HEK293 (cell line): Measurements from ENCODE around the gene STK32C.

ENCODE experiments used
- CTCF ChIA-PET: fragments of 350-600 bp; formaldehyde crosslinking; extraction: SDS; loops from one replicate; lab custom pipeline; 2021; ENCODE audit warnings: antibody characterized with exemption; lab: Yijun Ruan, JAX
- POLR2A ChIA-PET: fragments of 300-600 bp; formaldehyde crosslinking; extraction: SDS; loops from one replicate; lab custom pipeline; 2020; ENCODE audit warnings: antibody characterized with exemption, inconsistent platforms; lab: Yijun Ruan, JAX
- H3K27ac ChIP-seq: fragments of 200-500 bp; sonication (Bioruptor generic); 2 replicates; pipeline ENCODE4 v1.5.1; 2014; ENCODE audit warnings: low read depth, low read length, control low read depth, inconsistent platforms; ENCODE audit errors: extremely low read depth
- H3K36me3 ChIP-seq, 2 experiments: fragments of 200-500 bp in 1 of 2; sonication (Bioruptor generic) in 1 of 2; 1 replicate in 1 of 2; 2 replicates in 1 of 2; pipeline ENCODE4 v1.5.1; 2014 to 2017; ENCODE audit warnings: inconsistent platforms in 2 of 2, low read length in 2 of 2; ENCODE audit not compliant: control insufficient read depth in 2 of 2, insufficient read depth in 1 of 2
- H3K4me1 ChIP-seq: fragments of 200-500 bp; sonication (Bioruptor generic); 2 replicates; pipeline ENCODE4 v1.5.1; 2014; ENCODE audit warnings: mild to moderate bottlenecking, low read length, inconsistent platforms; ENCODE audit not compliant: control insufficient read depth, insufficient read depth
- H3K4me3 ChIP-seq: 2 replicates; pipeline ENCODE4 v1.5.1; 2011; ENCODE audit warnings: low read depth, mild to moderate bottlenecking, control low read depth, low read length, moderate library complexity
- H3K9me3 ChIP-seq: fragments of 200-500 bp; sonication (Bioruptor generic); 2 replicates; pipeline ENCODE4 v1.5.1; 2014; ENCODE audit warnings: low read depth, low read length, inconsistent platforms; ENCODE audit not compliant: control insufficient read depth, insufficient read depth
- SALL2 ChIP-seq: fragments of 450-650 bp; formaldehyde crosslinking; IDR thresholded peaks from 2 replicates; pipeline ENCODE4 v1.5.0; 2017; ENCODE audit warnings: missing biosample characterization, mild to moderate bottlenecking, missing genetic modification characterization, borderline replicate concordance
- ZBTB48 ChIP-seq: fragments of 450-650 bp; formaldehyde crosslinking; IDR thresholded peaks from 2 replicates; pipeline ENCODE4 v1.5.1; 2016; ENCODE audit warnings: missing biosample characterization, missing genetic modification characterization
- ZFP41 ChIP-seq: fragments of 450-650 bp; formaldehyde crosslinking; IDR thresholded peaks from 2 replicates; pipeline ENCODE4 v1.5.1; 2016; ENCODE audit warnings: missing biosample characterization, missing genetic modification characterization, borderline replicate concordance
- ZNF549 ChIP-seq: fragments of 450-650 bp; IDR thresholded peaks from 2 replicates; pipeline ENCODE4 v1.5.1; 2018; ENCODE audit warnings: missing biosample characterization, missing genetic modification characterization, mild to moderate bottlenecking, inconsistent platforms, moderate library complexity
- ZNF558 ChIP-seq: fragments of 450-650 bp; formaldehyde crosslinking; IDR thresholded peaks from 2 replicates; pipeline ENCODE4 v1.5.1; 2016; ENCODE audit warnings: missing biosample characterization, missing genetic modification characterization
- ZNF658 ChIP-seq: fragments of 450-650 bp; formaldehyde crosslinking; IDR thresholded peaks from 2 replicates; pipeline ENCODE4; 2016; ENCODE audit warnings: missing biosample characterization, missing genetic modification characterization
- ZNF670 ChIP-seq: fragments of 450-650 bp; formaldehyde crosslinking; IDR thresholded peaks from 2 replicates; pipeline ENCODE4 v1.5.1; 2016; ENCODE audit warnings: missing biosample characterization, missing genetic modification characterization, low read depth
- ZNF777 ChIP-seq: fragments of 450-650 bp; formaldehyde crosslinking; IDR thresholded peaks from 2 replicates; pipeline ENCODE4 v1.5.1; 2017; ENCODE audit warnings: missing biosample characterization, missing genetic modification characterization, borderline replicate concordance
- ZNF792 ChIP-seq: fragments of 450-650 bp; formaldehyde crosslinking; IDR thresholded peaks from 2 replicates; pipeline ENCODE4 v1.5.1; 2016; ENCODE audit warnings: missing biosample characterization, missing genetic modification characterization
- TF ChIP-seq, protein P1 (sequence below): fragments of 450-650 bp; formaldehyde crosslinking; IDR thresholded peaks from 2 replicates; pipeline ENCODE4 v1.5.1; 2017; ENCODE audit warnings: missing biosample characterization, missing genetic modification characterization
- TF ChIP-seq, protein P2 (sequence below): fragments of 450-650 bp; formaldehyde crosslinking; IDR thresholded peaks from 2 replicates; pipeline ENCODE4 v1.5.1; 2016; ENCODE audit warnings: missing biosample characterization, missing genetic modification characterization
- TF ChIP-seq, protein P3 (sequence below): fragments of 450-650 bp; formaldehyde crosslinking; IDR thresholded peaks from 2 replicates; pipeline ENCODE4 v1.5.1; 2016; ENCODE audit warnings: missing biosample characterization, missing genetic modification characterization
- TF ChIP-seq, protein P4 (sequence below): fragments of 450-650 bp; formaldehyde crosslinking; IDR thresholded peaks from 2 replicates; pipeline ENCODE4 v1.5.1; 2016; ENCODE audit warnings: missing biosample characterization, missing genetic modification characterization
- TF ChIP-seq, protein P5 (sequence below): fragments of 450-650 bp; formaldehyde crosslinking; IDR thresholded peaks from 2 replicates; pipeline ENCODE4 v1.5.1; 2016; ENCODE audit warnings: missing biosample characterization, missing genetic modification characterization
- TF ChIP-seq, protein P6 (sequence below): fragments of 450-650 bp; formaldehyde crosslinking; conservative IDR thresholded peaks from 2 replicates; pipeline ENCODE4 v1.5.1; 2016; ENCODE audit warnings: low read depth, missing biosample characterization, missing genetic modification characterization

Gene STK32C

DNA sequence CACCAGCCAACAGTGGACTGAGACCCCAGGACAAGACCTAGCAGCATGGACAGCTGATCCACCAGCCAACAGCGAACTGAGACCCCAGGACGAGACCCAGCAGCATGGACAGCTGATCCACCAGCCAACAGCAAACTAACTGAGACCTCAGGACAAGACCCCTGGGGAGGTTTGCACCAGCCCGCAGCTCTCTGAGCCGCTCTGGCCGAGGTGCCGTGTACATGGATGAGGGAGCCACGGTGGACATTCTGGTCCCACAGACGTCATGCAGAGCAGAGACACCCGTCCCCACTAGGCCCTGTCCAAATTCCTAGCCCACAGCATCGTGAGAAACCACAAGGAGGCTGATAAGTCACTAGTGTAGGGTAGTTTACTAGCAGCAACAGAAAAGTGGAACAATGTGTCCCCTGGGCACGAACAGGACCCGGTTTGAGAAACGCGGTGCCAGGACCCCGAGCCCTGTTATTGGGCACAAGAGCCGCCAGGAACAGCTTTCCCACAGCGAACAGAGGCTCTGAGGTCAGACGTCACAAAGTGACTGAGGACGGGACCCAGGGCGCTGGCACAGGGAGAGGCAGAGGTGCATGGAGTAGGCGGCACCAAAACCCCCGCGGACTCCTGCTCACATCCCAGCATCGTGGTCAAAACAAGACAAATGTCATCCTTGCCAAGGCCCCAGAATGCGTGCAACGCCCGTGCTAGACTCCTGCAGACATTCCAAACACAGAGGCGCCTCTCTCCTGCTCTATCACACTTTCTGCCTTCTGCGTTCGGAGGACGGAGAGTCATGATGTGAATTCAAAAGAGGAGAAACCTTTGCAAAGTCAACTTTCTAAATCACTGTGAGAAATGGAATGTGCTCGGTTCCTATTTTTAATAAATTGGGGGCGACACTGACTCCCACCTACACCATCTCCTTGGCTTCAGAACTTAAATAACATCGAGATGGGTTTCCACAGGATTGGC is 8.1 kb downstream of the STK32C start:
- Histone ChIP-seq H3K4me1 (no peaks in the 10 kb centered on the region), H3K9me3 (no peaks in the 10 kb centered on the region), H3K27ac (no peak overlapping the region), H3K4me3 (no peak overlapping the region), H3K36me3 (no peaks in the 10 kb centered on the region)
- ChIA-PET POLR2A (interaction anchor here (1.1 kb wide), 1 partner anchor 8 kb away, joined by 3 read pairs; the partner anchor contains the start of gene STK32C), CTCF (no interaction called here)
- TF ChIP-seq ZNF558 (tag by site-specific recombination), result no peak

DNA sequence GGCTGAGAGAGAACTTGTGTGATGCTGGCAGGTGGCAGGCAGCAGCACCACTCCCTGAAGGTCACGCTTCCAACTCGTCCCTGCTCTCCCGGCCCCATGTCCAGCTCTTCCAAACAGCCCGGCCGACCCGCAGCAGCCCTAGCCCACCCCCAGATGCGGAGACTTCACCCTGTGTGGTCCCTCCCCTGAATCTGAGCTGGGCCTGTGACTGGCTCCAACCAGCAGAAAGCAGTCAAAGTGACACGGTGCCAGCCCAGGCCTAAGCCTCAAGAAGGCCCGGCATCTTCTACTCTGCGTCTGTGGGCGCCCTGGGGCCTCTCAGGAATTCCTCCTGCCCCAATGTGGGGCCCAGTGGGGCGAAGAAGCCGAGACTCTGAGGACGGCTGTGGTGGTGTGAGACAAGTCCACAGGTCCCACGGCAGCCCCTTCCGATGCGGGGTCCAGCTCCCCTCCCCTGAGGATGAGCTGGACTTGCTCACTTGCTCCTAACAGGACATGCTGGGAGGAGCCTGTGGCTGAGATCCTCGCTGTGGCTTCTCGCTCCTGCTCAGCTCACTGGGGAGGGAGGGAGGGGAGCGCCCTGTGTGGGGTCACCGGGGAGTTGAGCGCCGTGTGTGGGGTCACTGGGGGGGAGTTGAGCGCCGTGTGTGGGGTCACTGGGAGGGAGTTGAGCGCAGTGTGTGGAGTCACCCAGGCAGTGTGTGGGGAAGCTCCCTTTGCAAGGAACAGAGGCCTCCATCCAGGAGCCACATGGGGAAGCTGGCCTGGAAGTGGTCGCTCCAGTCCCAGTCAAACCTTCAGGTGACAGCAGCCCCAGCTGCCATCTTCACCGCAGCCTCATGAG is 9.5 kb downstream of the STK32C start:
- H3K27ac ChIP-seq, result no peak overlapping the region
- CTCF ChIA-PET, result no interaction called here

More for the DNA sequence above, 9.5 kb downstream of the STK32C start:
- H3K4me1 ChIP-seq, result no peaks in the 10 kb centered on the region
- H3K9me3 ChIP-seq, result no peaks in the 10 kb centered on the region
- no peak overlapping the region for H3K4me3 ChIP-seq
- TF ChIP-seq ZNF777 (no peak), ZBTB48 (tag by site-specific recombination) (no peak), ZNF792 (tag by site-specific recombination) (no peak), ZNF658 (tag by site-specific recombination) (no peak), ZNF549 (tag by site-specific recombination) (no peak), ZNF670 (no peak), ZFP41 (tag by site-specific recombination) (no peak), SALL2 (tag by site-specific recombination) (no peak)
- TF ChIP-seq, protein P1, sequence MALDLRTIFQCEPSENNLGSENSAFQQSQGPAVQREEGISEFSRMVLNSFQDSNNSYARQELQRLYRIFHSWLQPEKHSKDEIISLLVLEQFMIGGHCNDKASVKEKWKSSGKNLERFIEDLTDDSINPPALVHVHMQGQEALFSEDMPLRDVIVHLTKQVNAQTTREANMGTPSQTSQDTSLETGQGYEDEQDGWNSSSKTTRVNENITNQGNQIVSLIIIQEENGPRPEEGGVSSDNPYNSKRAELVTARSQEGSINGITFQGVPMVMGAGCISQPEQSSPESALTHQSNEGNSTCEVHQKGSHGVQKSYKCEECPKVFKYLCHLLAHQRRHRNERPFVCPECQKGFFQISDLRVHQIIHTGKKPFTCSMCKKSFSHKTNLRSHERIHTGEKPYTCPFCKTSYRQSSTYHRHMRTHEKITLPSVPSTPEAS (tag by site-specific recombination), result no peak
- TF ChIP-seq, protein P2, sequence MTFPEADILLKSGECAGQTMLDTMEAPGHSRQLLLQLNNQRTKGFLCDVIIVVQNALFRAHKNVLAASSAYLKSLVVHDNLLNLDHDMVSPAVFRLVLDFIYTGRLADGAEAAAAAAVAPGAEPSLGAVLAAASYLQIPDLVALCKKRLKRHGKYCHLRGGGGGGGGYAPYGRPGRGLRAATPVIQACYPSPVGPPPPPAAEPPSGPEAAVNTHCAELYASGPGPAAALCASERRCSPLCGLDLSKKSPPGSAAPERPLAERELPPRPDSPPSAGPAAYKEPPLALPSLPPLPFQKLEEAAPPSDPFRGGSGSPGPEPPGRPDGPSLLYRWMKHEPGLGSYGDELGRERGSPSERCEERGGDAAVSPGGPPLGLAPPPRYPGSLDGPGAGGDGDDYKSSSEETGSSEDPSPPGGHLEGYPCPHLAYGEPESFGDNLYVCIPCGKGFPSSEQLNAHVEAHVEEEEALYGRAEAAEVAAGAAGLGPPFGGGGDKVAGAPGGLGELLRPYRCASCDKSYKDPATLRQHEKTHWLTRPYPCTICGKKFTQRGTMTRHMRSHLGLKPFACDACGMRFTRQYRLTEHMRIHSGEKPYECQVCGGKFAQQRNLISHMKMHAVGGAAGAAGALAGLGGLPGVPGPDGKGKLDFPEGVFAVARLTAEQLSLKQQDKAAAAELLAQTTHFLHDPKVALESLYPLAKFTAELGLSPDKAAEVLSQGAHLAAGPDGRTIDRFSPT (tag by site-specific recombination), result no peak
- TF ChIP-seq, protein P3, sequence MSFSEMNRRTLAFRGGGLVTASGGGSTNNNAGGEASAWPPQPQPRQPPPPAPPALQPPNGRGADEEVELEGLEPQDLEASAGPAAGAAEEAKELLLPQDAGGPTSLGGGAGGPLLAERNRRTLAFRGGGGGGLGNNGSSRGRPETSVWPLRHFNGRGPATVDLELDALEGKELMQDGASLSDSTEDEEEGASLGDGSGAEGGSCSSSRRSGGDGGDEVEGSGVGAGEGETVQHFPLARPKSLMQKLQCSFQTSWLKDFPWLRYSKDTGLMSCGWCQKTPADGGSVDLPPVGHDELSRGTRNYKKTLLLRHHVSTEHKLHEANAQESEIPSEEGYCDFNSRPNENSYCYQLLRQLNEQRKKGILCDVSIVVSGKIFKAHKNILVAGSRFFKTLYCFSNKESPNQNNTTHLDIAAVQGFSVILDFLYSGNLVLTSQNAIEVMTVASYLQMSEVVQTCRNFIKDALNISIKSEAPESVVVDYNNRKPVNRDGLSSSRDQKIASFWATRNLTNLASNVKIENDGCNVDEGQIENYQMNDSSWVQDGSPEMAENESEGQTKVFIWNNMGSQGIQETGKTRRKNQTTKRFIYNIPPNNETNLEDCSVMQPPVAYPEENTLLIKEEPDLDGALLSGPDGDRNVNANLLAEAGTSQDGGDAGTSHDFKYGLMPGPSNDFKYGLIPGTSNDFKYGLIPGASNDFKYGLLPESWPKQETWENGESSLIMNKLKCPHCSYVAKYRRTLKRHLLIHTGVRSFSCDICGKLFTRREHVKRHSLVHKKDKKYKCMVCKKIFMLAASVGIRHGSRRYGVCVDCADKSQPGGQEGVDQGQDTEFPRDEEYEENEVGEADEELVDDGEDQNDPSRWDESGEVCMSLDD (tag by site-specific recombination), result no peak
- TF ChIP-seq, protein P4, sequence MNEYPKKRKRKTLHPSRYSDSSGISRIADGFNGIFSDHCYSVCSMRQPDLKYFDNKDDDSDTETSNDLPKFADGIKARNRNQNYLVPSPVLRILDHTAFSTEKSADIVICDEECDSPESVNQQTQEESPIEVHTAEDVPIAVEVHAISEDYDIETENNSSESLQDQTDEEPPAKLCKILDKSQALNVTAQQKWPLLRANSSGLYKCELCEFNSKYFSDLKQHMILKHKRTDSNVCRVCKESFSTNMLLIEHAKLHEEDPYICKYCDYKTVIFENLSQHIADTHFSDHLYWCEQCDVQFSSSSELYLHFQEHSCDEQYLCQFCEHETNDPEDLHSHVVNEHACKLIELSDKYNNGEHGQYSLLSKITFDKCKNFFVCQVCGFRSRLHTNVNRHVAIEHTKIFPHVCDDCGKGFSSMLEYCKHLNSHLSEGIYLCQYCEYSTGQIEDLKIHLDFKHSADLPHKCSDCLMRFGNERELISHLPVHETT (tag by site-specific recombination), result no peak
- TF ChIP-seq, protein P5, sequence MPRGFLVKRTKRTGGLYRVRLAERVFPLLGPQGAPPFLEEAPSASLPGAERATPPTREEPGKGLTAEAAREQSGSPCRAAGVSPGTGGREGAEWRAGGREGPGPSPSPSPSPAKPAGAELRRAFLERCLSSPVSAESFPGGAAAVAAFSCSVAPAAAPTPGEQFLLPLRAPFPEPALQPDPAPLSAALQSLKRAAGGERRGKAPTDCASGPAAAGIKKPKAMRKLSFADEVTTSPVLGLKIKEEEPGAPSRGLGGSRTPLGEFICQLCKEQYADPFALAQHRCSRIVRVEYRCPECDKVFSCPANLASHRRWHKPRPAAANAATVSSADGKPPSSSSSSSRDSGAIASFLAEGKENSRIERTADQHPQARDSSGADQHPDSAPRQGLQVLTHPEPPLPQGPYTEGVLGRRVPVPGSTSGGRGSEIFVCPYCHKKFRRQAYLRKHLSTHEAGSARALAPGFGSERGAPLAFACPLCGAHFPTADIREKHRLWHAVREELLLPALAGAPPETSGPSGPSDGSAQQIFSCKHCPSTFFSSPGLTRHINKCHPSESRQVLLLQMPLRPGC, result no peak
- TF ChIP-seq, protein P6, sequence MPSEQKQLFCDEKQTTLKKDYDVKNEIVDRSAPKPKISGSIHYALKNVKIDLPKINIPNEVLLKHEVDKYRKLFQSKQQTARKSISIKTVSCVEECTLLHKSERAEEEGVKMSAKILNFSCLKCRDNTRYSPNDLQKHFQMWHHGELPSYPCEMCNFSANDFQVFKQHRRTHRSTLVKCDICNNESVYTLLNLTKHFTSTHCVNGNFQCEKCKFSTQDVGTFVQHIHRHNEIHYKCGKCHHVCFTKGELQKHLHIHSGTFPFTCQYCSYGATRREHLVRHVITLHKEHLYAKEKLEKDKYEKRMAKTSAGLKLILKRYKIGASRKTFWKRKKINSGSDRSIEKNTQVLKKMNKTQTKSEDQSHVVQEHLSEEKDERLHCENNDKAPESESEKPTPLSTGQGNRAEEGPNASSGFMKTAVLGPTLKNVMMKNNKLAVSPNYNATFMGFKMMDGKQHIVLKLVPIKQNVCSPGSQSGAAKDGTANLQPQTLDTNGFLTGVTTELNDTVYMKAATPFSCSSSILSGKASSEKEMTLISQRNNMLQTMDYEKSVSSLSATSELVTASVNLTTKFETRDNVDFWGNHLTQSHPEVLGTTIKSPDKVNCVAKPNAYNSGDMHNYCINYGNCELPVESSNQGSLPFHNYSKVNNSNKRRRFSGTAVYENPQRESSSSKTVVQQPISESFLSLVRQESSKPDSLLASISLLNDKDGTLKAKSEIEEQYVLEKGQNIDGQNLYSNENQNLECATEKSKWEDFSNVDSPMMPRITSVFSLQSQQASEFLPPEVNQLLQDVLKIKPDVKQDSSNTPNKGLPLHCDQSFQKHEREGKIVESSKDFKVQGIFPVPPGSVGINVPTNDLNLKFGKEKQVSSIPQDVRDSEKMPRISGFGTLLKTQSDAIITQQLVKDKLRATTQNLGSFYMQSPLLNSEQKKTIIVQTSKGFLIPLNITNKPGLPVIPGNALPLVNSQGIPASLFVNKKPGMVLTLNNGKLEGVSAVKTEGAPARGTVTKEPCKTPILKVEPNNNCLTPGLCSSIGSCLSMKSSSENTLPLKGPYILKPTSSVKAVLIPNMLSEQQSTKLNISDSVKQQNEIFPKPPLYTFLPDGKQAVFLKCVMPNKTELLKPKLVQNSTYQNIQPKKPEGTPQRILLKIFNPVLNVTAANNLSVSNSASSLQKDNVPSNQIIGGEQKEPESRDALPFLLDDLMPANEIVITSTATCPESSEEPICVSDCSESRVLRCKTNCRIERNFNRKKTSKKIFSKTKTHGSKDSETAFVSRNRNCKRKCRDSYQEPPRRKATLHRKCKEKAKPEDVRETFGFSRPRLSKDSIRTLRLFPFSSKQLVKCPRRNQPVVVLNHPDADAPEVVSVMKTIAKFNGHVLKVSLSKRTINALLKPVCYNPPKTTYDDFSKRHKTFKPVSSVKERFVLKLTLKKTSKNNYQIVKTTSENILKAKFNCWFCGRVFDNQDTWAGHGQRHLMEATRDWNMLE, result no peak
- TF ChIP-seq, all 188 proteins: peak for 0
- H3K36me3 ChIP-seq, result no peaks in the 10 kb centered on the region
- POLR2A ChIA-PET, result interaction anchor here (1.1 kb wide), 1 partner anchor 10 kb away, joined by 3 read pairs; the partner anchor contains the start of gene STK32C
